ENCODE data around the gene NEK6. TPM values are rescaled to one million over a fixed set of nuclear protein-coding genes. Genes with fewer than 3 reads are reported as not detected.

The NEK6 gene
- total RNA-seq, 1 experiment from 2014 or later = 66.6 TPM

GRCh38 chr9:124384210-124384609, 126.5 kb downstream of the NEK6 start:
- Mint-ChIP-seq H3K9me3 (ENCODE audit: unreplicated experiment) (no peaks in the 10 kb centered on the region), H3K27ac (ENCODE audit: unreplicated experiment) (no peak overlapping the region), H3K36me3 (ENCODE audit: insufficient read depth, unreplicated experiment) (peaks cover 43% of the 10 kb centered on the region), H3K27me3 (ENCODE audit: insufficient read depth, unreplicated experiment) (no peaks in the 10 kb centered on the region), H3K4me3 (ENCODE audit: unreplicated experiment) (no peak overlapping the region), H3K4me1 (ENCODE audit: low read depth, unreplicated experiment) (peaks cover 27% of the 10 kb centered on the region)
- Histone ChIP-seq H3K4me1 (peaks cover 34% of the 10 kb centered on the region), H3K9me3 (no peaks in the 10 kb centered on the region), H3K27me3 (replicated peaks; ENCODE audit: control insufficient read depth, insufficient read depth, low read length) (no peaks in the 10 kb centered on the region), H3K4me3 (ENCODE audit: low read depth, low read length) (no peak overlapping the region), H3K36me3 (ENCODE audit: control insufficient read depth, insufficient read depth, low read length) (no peaks in the 10 kb centered on the region)
- ChIA-PET CTCF (no interaction called here), POLR2A (no interaction called here)
- intact Hi-C loops (cut with micrococcal nuclease; ENCODE audit: unreplicated experiment) = no loop called here
- TF ChIP-seq CTCF (IDR thresholded peaks at IDR 0.05; ENCODE audit: insufficient read depth in 1 of 2, low read depth in 1 of 2, low read length in 1 of 2, severe bottlenecking in 1 of 2, unreplicated experiment in 1 of 2) = no peak
- DNase-seq = no peak
- BruUV-seq (replicated peaks) = no TSS peak

- BruUV-seq (replicated peaks) = no TSS peak
- Histone ChIP-seq H3K4me1 (peaks cover 34% of the 10 kb centered on the region), H3K36me3 (ENCODE audit: control insufficient read depth, insufficient read depth, low read length) (no peaks in the 10 kb centered on the region), H3K27me3 (replicated peaks; ENCODE audit: control insufficient read depth, insufficient read depth, low read length) (no peaks in the 10 kb centered on the region), H3K9me3 (no peaks in the 10 kb centered on the region), H3K4me3 (ENCODE audit: low read depth, low read length) (no peak overlapping the region)
- peaks cover 33% of the 10 kb centered on the region for H3K4me1 Mint-ChIP-seq (ENCODE audit: low read depth, unreplicated experiment)
- peaks cover 44% of the 10 kb centered on the region for H3K36me3 Mint-ChIP-seq (ENCODE audit: insufficient read depth, unreplicated experiment)
- intact Hi-C loops (cut with micrococcal nuclease; ENCODE audit: unreplicated experiment) = no loop called here
- no peak overlapping the region for H3K4me3 Mint-ChIP-seq (ENCODE audit: unreplicated experiment)
- TF ChIP-seq CTCF (IDR thresholded peaks at IDR 0.05; ENCODE audit: insufficient read depth in 1 of 2, low read depth in 1 of 2, low read length in 1 of 2, severe bottlenecking in 1 of 2, unreplicated experiment in 1 of 2) = no peak
- DNase-seq = no peak
- H3K27ac Mint-ChIP-seq (ENCODE audit: unreplicated experiment) = no peak overlapping the region
- ChIA-PET CTCF (no interaction called here), POLR2A (no interaction called here)
- no peaks in the 10 kb centered on the region for H3K9me3 Mint-ChIP-seq (ENCODE audit: unreplicated experiment)
- no peaks in the 10 kb centered on the region for H3K27me3 Mint-ChIP-seq (ENCODE audit: insufficient read depth, unreplicated experiment)
Measured at GRCh38 chr9:124384846-124385245, 127.1 kb downstream of the NEK6 start.

- no peaks in the 10 kb centered on the region for H3K36me3 ChIP-seq (ENCODE audit: control insufficient read depth, insufficient read depth, low read length)
- ChIA-PET POLR2A (no interaction called here), CTCF (no interaction called here)
- no TSS peak for BruUV-seq (replicated peaks)
- H3K4me1 Mint-ChIP-seq (ENCODE audit: low read depth, unreplicated experiment) = peaks cover 41% of the 10 kb centered on the region
- H3K4me3 Mint-ChIP-seq (ENCODE audit: unreplicated experiment) = no peak overlapping the region
- H3K27me3 ChIP-seq (replicated peaks; ENCODE audit: control insufficient read depth, insufficient read depth, low read length) = no peaks in the 10 kb centered on the region
- no peak for TF ChIP-seq CTCF (IDR thresholded peaks at IDR 0.05; ENCODE audit: insufficient read depth in 1 of 2, low read depth in 1 of 2, low read length in 1 of 2, severe bottlenecking in 1 of 2, unreplicated experiment in 1 of 2)
- H3K9me3 Mint-ChIP-seq (ENCODE audit: unreplicated experiment) = no peaks in the 10 kb centered on the region
- H3K9me3 ChIP-seq = no peaks in the 10 kb centered on the region
- peaks cover 37% of the 10 kb centered on the region for H3K36me3 Mint-ChIP-seq (ENCODE audit: insufficient read depth, unreplicated experiment)
- H3K4me3 ChIP-seq (ENCODE audit: low read depth, low read length) = no peak overlapping the region
- no peak for DNase-seq
- no peaks in the 10 kb centered on the region for H3K27me3 Mint-ChIP-seq (ENCODE audit: insufficient read depth, unreplicated experiment)
- intact Hi-C loops (cut with micrococcal nuclease; ENCODE audit: unreplicated experiment) = loop anchor here (2.0 kb wide), 1 partner anchor 259 kb away; no protein-coding TSS in a partner anchor
- no peak overlapping the region for H3K27ac Mint-ChIP-seq (ENCODE audit: unreplicated experiment)
- H3K4me1 ChIP-seq = peaks cover 41% of the 10 kb centered on the region
Measured at GRCh38 chr9:124385623-124386022, 127.9 kb downstream of the NEK6 start.

Measured in Caco-2 (cell line).